Neural cell (in vitro differentiated cells): Measurements from ENCODE around the gene TOMM7. TPM values are rescaled to one million over a fixed set of nuclear protein-coding genes. Genes with fewer than 3 reads are reported as not detected.
"Not testable (repeated sequence)": the region's sequence is repeated elsewhere in the genome, so short reads cannot be mapped to it uniquely, and the experiment has no call there.

Experiments
- H2AFZ ChIP-seq: fragments of 200-600, 300-800 bp; sonication (generic), shearing (Covaris generic); 2 replicates; pipeline ENCODE4 v1.6.0; 2014; ENCODE audit warnings: low read depth, mild to moderate bottlenecking, antibody characterized with exemption, low read length, moderate library complexity
- H3F3A ChIP-seq: fragments of 200-600 bp; shearing (Covaris generic); 2 replicates; pipeline ENCODE4 v1.6.1; 2016; ENCODE audit warnings: mild to moderate bottlenecking, moderate library complexity, mixed read lengths, antibody characterized with exemption, low read length; ENCODE audit not compliant: insufficient read depth, poor library complexity, severe bottlenecking
- H3K27ac ChIP-seq: fragments of 200-600, 300-800 bp; sonication (generic), shearing (Covaris generic); 2 replicates; pipeline ENCODE4 v1.5.1; 2014; ENCODE audit warnings: mild to moderate bottlenecking, low read length, moderate library complexity
- H3K27me3 ChIP-seq: fragments of 300-800, 200-600 bp; sonication (generic), shearing (Covaris generic); 2 replicates; pipeline ENCODE4 v1.6.0; 2014; ENCODE audit warnings: mild to moderate bottlenecking, low read depth, low read length, moderate library complexity; ENCODE audit not compliant: insufficient read depth
- H3K36me3 ChIP-seq: fragments of 300-800, 200-600 bp; sonication (generic), shearing (Covaris generic); 2 replicates; pipeline ENCODE4 v1.5.1; 2014; ENCODE audit warnings: mild to moderate bottlenecking, antibody characterized with exemption, low read length, moderate library complexity; ENCODE audit not compliant: insufficient read depth
- H3K4me2 ChIP-seq: fragments of 300-800, 200-600 bp; sonication (generic), shearing (Covaris generic); 2 replicates; pipeline ENCODE4 v1.6.0; 2014; ENCODE audit warnings: mild to moderate bottlenecking, low read length
- H3K4me3 ChIP-seq: fragments of 300-800, 200-600 bp; sonication (generic), shearing (Covaris generic); 2 replicates; pipeline ENCODE4 v1.5.1; 2014; ENCODE audit warnings: mild to moderate bottlenecking, low read length, moderate library complexity
- H3K79me2 ChIP-seq: fragments of 200-600 bp; shearing (Covaris generic); replicated peaks from 2 replicates; pipeline ENCODE4 v1.6.0; 2014; ENCODE audit warnings: mild to moderate bottlenecking, low read length, moderate library complexity; ENCODE audit not compliant: insufficient read depth
- H3K9ac ChIP-seq: fragments of 300-800, 200-600 bp; sonication (generic), shearing (Covaris generic); 2 replicates; pipeline ENCODE4 v1.6.1; 2016; ENCODE audit warnings: mild to moderate bottlenecking, low read length, mixed read lengths
- H3K9me2 ChIP-seq: fragments of 200-600 bp; shearing (Covaris generic); 2 replicates; pipeline ENCODE4 v1.6.1; 2016; ENCODE audit warnings: mild to moderate bottlenecking, low read length, mixed read lengths; ENCODE audit not compliant: insufficient read depth
- H3K9me3 ChIP-seq: fragments of 200-600, 300-800 bp; sonication (generic), shearing (Covaris generic); 2 replicates; pipeline ENCODE4 v1.6.1; 2016; ENCODE audit warnings: mild to moderate bottlenecking, mixed run types, low read length, moderate library complexity, mixed read lengths
- H4K20me1 ChIP-seq: fragments of 200-600 bp; shearing (Covaris generic); 2 replicates; pipeline ENCODE4 v1.6.1; 2016; ENCODE audit warnings: mild to moderate bottlenecking, mixed run types; ENCODE audit not compliant: insufficient read depth
- CTCF ChIP-seq: fragments of 450-650 bp; IDR thresholded peaks from 2 replicates; pipeline ENCODE4 v1.5.1; 2014; ENCODE audit warnings: antibody characterized with exemption, mild to moderate bottlenecking, moderate library complexity; ENCODE audit not compliant: poor library complexity, severe bottlenecking
- EP300 ChIP-seq: fragments of 450-650 bp; conservative IDR thresholded peaks from 2 replicates; pipeline ENCODE4 v1.6.1; 2014; ENCODE audit warnings: antibody characterized with exemption, mild to moderate bottlenecking, moderate library complexity; ENCODE audit not compliant: poor library complexity, severe bottlenecking
- EZH2 ChIP-seq: fragments of 200-600, 300-800 bp; shearing (Covaris generic), sonication (generic); IDR thresholded peaks from 2 replicates; pipeline ENCODE4 v1.6.1; 2014; ENCODE audit warnings: antibody characterized with exemption, low read length, borderline replicate concordance, mild to moderate bottlenecking; ENCODE audit not compliant: insufficient read depth, poor library complexity, severe bottlenecking
- RAD21 ChIP-seq: fragments of 450-650 bp; conservative IDR thresholded peaks from 2 replicates; pipeline ENCODE4 v1.6.1; 2014; ENCODE audit warnings: antibody characterized with exemption, mild to moderate bottlenecking, moderate library complexity
- SMC3 ChIP-seq: fragments of 450-650 bp; conservative IDR thresholded peaks from 2 replicates; pipeline ENCODE4 v1.6.1; 2014; ENCODE audit warnings: antibody characterized with exemption, mild to moderate bottlenecking, moderate library complexity; ENCODE audit not compliant: poor library complexity
- TAF1 ChIP-seq: IDR thresholded peaks from 2 replicates; pipeline ENCODE4 v1.6.1; 2012; ENCODE audit warnings: low read depth
- polyA plus RNA-seq: library from polyadenylated mRNA; depleted of rRNA; stranded (reverse); fragments of >200 nt; gene quantifications from 2 replicates; pipeline ENCODE4 v1.2.3, GENCODE V29; 2014
- TF ChIP-seq, protein P1 (sequence below): IDR thresholded peaks from 2 replicates; pipeline ENCODE4 v1.6.1; 2012; ENCODE audit warnings: borderline replicate concordance

The TOMM7 gene
- polyA plus RNA-seq, 1 donor from 2014 or later, result 241 TPM

GRCh38 chr7:22851145-22851544, 28.5 kb upstream of the TOMM7 start:
- Histone ChIP-seq H3K9ac (no peak overlapping the region), H3K9me3 (no peaks in the 10 kb centered on the region), H2AFZ (no peak overlapping the region), H3K4me2 (no peak overlapping the region), H3K4me3 (no peak overlapping the region), H3K9me2 (no peaks in the 10 kb centered on the region), H4K20me1 (no peaks in the 10 kb centered on the region), H3F3A (no peaks in the 10 kb centered on the region), H3K79me2 (no peaks in the 10 kb centered on the region), H3K27me3 (peaks cover 25% of the 10 kb centered on the region), H3K36me3 (no peaks in the 10 kb centered on the region), H3K27ac (no peak overlapping the region)
- TF ChIP-seq, protein P1, sequence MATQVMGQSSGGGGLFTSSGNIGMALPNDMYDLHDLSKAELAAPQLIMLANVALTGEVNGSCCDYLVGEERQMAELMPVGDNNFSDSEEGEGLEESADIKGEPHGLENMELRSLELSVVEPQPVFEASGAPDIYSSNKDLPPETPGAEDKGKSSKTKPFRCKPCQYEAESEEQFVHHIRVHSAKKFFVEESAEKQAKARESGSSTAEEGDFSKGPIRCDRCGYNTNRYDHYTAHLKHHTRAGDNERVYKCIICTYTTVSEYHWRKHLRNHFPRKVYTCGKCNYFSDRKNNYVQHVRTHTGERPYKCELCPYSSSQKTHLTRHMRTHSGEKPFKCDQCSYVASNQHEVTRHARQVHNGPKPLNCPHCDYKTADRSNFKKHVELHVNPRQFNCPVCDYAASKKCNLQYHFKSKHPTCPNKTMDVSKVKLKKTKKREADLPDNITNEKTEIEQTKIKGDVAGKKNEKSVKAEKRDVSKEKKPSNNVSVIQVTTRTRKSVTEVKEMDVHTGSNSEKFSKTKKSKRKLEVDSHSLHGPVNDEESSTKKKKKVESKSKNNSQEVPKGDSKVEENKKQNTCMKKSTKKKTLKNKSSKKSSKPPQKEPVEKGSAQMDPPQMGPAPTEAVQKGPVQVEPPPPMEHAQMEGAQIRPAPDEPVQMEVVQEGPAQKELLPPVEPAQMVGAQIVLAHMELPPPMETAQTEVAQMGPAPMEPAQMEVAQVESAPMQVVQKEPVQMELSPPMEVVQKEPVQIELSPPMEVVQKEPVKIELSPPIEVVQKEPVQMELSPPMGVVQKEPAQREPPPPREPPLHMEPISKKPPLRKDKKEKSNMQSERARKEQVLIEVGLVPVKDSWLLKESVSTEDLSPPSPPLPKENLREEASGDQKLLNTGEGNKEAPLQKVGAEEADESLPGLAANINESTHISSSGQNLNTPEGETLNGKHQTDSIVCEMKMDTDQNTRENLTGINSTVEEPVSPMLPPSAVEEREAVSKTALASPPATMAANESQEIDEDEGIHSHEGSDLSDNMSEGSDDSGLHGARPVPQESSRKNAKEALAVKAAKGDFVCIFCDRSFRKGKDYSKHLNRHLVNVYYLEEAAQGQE, result no peak

GRCh38 chr7:22850394-22850793, 27.7 kb upstream of the TOMM7 start:
- H3K9me3 ChIP-seq, H3K4me3 ChIP-seq, H3K4me2 ChIP-seq, H3K79me2 ChIP-seq, H3K9me2 ChIP-seq, H2AFZ ChIP-seq, H4K20me1 ChIP-seq, H3K27ac ChIP-seq, H3K9ac ChIP-seq, H3F3A ChIP-seq, H3K36me3 ChIP-seq: not testable (repeated sequence)
- H3K27me3 ChIP-seq, result peaks cover 21% of the 10 kb centered on the region

- Histone ChIP-seq H3K4me3 (no peak overlapping the region), H3K79me2 (no peaks in the 10 kb centered on the region), H3K9me3 (no peaks in the 10 kb centered on the region), H3F3A (no peaks in the 10 kb centered on the region), H3K36me3 (no peaks in the 10 kb centered on the region), H3K9ac (no peak overlapping the region), H3K27ac (no peak overlapping the region), H3K4me2 (no peak overlapping the region), H4K20me1 (no peaks in the 10 kb centered on the region), H3K27me3 (peaks cover 14% of the 10 kb centered on the region), H2AFZ (no peak overlapping the region), H3K9me2 (no peaks in the 10 kb centered on the region)
- TF ChIP-seq EP300 (no peak), SMC3 (no peak), TAF1 (no peak), CTCF (no peak), EZH2 (no peak), RAD21 (no peak)
- TF ChIP-seq, protein P1, result no peak
Observed at GRCh38 chr7:22849662-22850061, 27.0 kb upstream of the TOMM7 start.
